HepG2 (cell line): Measurements from ENCODE around the gene TSHZ2. TPM values are rescaled to one million over a fixed set of nuclear protein-coding genes. Genes with fewer than 3 reads are reported as not detected.
A peak's percentile ranks its signal among the peaks of the same experiment; 100 is the strongest.

Source experiments
- AGO2 ChIP-seq: fragments of 200-400 bp; formaldehyde crosslinking; optimal IDR thresholded peaks from 2 replicates; pipeline ENCODE3; 2017; ENCODE audit warnings: mild to moderate bottlenecking, low read depth, low read length, moderate library complexity
- ARID2 ChIP-seq: sonication (generic); formaldehyde crosslinking; IDR thresholded peaks from 2 replicates; pipeline ENCODE4 v1.8.1; 2022; ENCODE audit warnings: mild to moderate bottlenecking, missing genetic modification reagents, borderline replicate concordance
- EP300 ChIP-seq, 3 experiments: sonication (generic) in 1 of 3; formaldehyde crosslinking in 1 of 3; IDR thresholded peaks; 2 replicates each; pipeline versions ENCODE4 v1.5.1 to v1.6.1; 2011 to 2020; ENCODE audit warnings: low read depth in 2 of 3, low read length in 2 of 3, borderline replicate concordance in 1 of 3, improper control_type of control experiment in 1 of 3, mild to moderate bottlenecking in 1 of 3, missing genetic modification reagents in 1 of 3, moderate library complexity in 1 of 3
- GPN1 ChIP-seq: sonication (generic); formaldehyde crosslinking; IDR thresholded peaks from 2 replicates; pipeline ENCODE4 v1.5.1; 2020; ENCODE audit warnings: missing genetic modification reagents, borderline replicate concordance
- HDAC6 ChIP-seq: fragments of 200-600 bp; sonication (generic); IDR thresholded peaks from 2 replicates; pipeline ENCODE4 v1.7.0; 2017; ENCODE audit warnings: mild to moderate bottlenecking, antibody characterized with exemption, low read length, low read depth
- HOXD1 ChIP-seq: sonication (generic); formaldehyde crosslinking; IDR thresholded peaks from 2 replicates; pipeline ENCODE4 v1.5.0; 2020; ENCODE audit warnings: missing genetic modification reagents
- NAIF1 ChIP-seq: sonication (generic); formaldehyde crosslinking; IDR thresholded peaks from 2 replicates; pipeline ENCODE4 v1.5.0; 2020; ENCODE audit warnings: mild to moderate bottlenecking, missing genetic modification reagents, borderline replicate concordance
- NCOA5 ChIP-seq: sonication (generic); formaldehyde crosslinking; IDR thresholded peaks from 2 replicates; pipeline ENCODE4 v1.4.0; 2020; ENCODE audit warnings: missing genetic modification reagents
- STAT5B ChIP-seq: sonication (generic); formaldehyde crosslinking; IDR thresholded peaks from 2 replicates; pipeline ENCODE4 v1.4.0; 2020; ENCODE audit warnings: missing genetic modification reagents
- ZBTB7A ChIP-seq: sonication (generic); formaldehyde crosslinking; IDR thresholded peaks from 2 replicates; pipeline ENCODE4 v1.8.0; 2022; ENCODE audit warnings: mild to moderate bottlenecking, missing genetic modification reagents
- ZFP1 ChIP-seq: IDR thresholded peaks from 2 replicates; pipeline ENCODE4 v1.6.1; 2016
- ZNF232 ChIP-seq: sonication (generic); formaldehyde crosslinking; IDR thresholded peaks from 2 replicates; pipeline ENCODE4 v1.4.0; 2020; ENCODE audit warnings: missing genetic modification reagents, borderline replicate concordance
- ZNF333 ChIP-seq: sonication (generic); formaldehyde crosslinking; IDR thresholded peaks from 2 replicates; pipeline ENCODE4 v1.4.0; 2020; ENCODE audit warnings: mild to moderate bottlenecking, missing genetic modification reagents, borderline replicate concordance
- ZNF33B ChIP-seq: sonication (generic); formaldehyde crosslinking; IDR thresholded peaks from 2 replicates; pipeline ENCODE4 v1.5.1; 2020; ENCODE audit warnings: mild to moderate bottlenecking, missing genetic modification reagents
- ZNF552 ChIP-seq: sonication (generic); formaldehyde crosslinking; IDR thresholded peaks from 2 replicates; pipeline ENCODE4 v1.9.0; 2022; ENCODE audit warnings: missing genetic modification reagents, mild to moderate bottlenecking, borderline replicate concordance
- ZNF749 ChIP-seq: sonication (generic); formaldehyde crosslinking; IDR thresholded peaks from 2 replicates; pipeline ENCODE4 v1.8.0; 2022; ENCODE audit warnings: mild to moderate bottlenecking, missing genetic modification reagents, moderate library complexity, borderline replicate concordance
- polyA plus RNA-seq, 8 experiments: library from polyadenylated mRNA; depleted of rRNA in 3 of 8; stranded (reverse) in 7 of 8; unstranded in 1 of 8; fragments of >200 nt; fragmentation: Illumina TruSeq in 4 of 8; extraction: Trizol in 4 of 8; gene quantifications; 2 replicates each; pipeline versions ENCODE4 v1.2.1 to v1.2.3, GENCODE V29; 2011 to 2016; ENCODE audit warnings: low read depth in 4 of 8, missing spikeins in 1 of 8, mixed read lengths in 1 of 8; ENCODE audit not compliant: insufficient read depth in 1 of 8
- total RNA-seq, 5 experiments: library from RNA; depleted of rRNA; stranded (reverse); fragments of >200 nt; fragmentation: Illumina TruSeq; extraction: Trizol; gene quantifications; 2 replicates each; pipeline ENCODE4 v1.2.3, GENCODE V29; 2016; ENCODE audit warnings: low read depth in 1 of 5
- TF ChIP-seq, protein P1 (sequence below): sonication (generic); formaldehyde crosslinking; IDR thresholded peaks from 2 replicates; pipeline ENCODE4 v1.5.0; 2020; ENCODE audit warnings: mild to moderate bottlenecking, missing genetic modification reagents
- TF ChIP-seq, protein P2 (sequence below): sonication (generic); formaldehyde crosslinking; IDR thresholded peaks from 2 replicates; pipeline ENCODE4 v1.9.0; 2021; ENCODE audit warnings: missing genetic modification reagents, borderline replicate concordance
- TF ChIP-seq, protein P3 (sequence below): sonication (generic); formaldehyde crosslinking; IDR thresholded peaks from 2 replicates; pipeline ENCODE4 v1.4.0; 2020; ENCODE audit warnings: missing genetic modification reagents
- TF ChIP-seq, protein P4 (sequence below): sonication (generic); formaldehyde crosslinking; conservative IDR thresholded peaks from 2 replicates; pipeline ENCODE4 v1.4.0; 2020; ENCODE audit warnings: missing genetic modification reagents
- TF ChIP-seq, protein P5 (sequence below): sonication (generic); formaldehyde crosslinking; IDR thresholded peaks from 2 replicates; pipeline ENCODE4 v1.4.0; 2020; ENCODE audit warnings: missing genetic modification reagents
- TF ChIP-seq, protein P6 (sequence below): sonication (generic); formaldehyde crosslinking; IDR thresholded peaks from 2 replicates; pipeline ENCODE4 v1.5.0; 2020; ENCODE audit warnings: mild to moderate bottlenecking, low read depth, missing genetic modification reagents, borderline replicate concordance

TSHZ2 gene
- total and polyA plus RNA-seq, 2 of the 13 experiments (the other 11 are each of a cell fraction or from before 2014, with no cell fraction given): 0.01 TPM; not detected in 1

DNA sequence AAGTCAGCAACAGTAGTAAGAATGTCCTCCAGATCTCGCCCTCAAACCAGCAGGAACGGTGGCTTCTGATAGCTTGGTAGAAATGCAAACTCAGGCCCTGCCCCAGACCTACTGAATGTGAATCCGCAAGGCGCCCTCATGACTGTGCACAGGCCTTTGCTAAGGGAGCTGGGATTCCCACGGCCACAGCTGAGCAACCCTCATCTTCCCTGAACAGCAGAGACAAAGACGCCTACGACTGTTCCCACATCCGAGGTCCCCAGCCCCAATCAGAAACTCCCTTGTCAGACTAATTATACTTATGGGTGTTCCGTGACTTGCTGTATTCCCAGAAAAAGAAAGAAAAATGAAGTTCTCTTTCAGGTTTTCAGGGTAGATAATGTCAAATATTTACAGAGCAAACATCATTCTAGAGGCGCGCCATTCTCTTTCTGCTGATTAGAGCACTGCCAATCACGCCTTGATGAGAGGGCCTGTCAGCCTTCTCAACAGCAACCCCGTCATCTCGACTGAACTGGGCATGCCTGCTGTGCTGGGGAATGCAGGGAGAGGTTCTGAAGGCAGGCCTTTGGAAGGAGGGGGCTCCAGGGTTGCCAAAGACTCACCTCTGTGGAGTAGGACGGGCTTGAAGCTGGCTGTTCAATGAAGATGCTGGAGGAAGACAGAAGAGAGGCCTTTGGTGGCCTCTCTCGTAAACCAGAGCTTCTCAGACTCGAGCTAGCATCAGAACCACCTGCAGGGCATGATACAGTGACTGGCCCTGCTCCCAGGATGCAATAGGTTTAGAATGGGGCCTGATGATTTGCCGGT, 541.5 kb downstream of the TSHZ2 start (continued):
- TF ChIP-seq ZNF333 (CRISPR knock-in tag) (no peak), NCOA5 (CRISPR knock-in tag) (no peak), GPN1 (no peak), ZBTB7A (0 out of 2 replicates have a peak, but pooled peaks have one; percentile 38), STAT5B (CRISPR knock-in tag) (no peak), ZNF33B (CRISPR knock-in tag) (no peak), EP300 (IDR thresholded peaks at IDR 0.05; ENCODE audit: low read depth in 2 of 2, low read length in 2 of 2) (0 out of 4 replicates have a peak, but pooled peaks of 1 of the 2 experiments have one; percentile 30), EP300 (CRISPR knock-in tag; IDR thresholded peaks at IDR 0.05; ENCODE audit: borderline replicate concordance) (no peak), HOXD1 (CRISPR knock-in tag) (no peak), ZFP1 (CRISPR knock-in tag) (no peak), AGO2 (no peak), NAIF1 (CRISPR knock-in tag) (no peak; the same call in 1 of the 2 replicates), ARID2 (0 out of 2 replicates have a peak, but pooled peaks have one; percentile 36), ZNF232 (CRISPR knock-in tag) (no peak), ZNF552 (CRISPR knock-in tag) (no peak), HDAC6 (no peak), ZNF749 (no peak)
- TF ChIP-seq, protein P1, sequence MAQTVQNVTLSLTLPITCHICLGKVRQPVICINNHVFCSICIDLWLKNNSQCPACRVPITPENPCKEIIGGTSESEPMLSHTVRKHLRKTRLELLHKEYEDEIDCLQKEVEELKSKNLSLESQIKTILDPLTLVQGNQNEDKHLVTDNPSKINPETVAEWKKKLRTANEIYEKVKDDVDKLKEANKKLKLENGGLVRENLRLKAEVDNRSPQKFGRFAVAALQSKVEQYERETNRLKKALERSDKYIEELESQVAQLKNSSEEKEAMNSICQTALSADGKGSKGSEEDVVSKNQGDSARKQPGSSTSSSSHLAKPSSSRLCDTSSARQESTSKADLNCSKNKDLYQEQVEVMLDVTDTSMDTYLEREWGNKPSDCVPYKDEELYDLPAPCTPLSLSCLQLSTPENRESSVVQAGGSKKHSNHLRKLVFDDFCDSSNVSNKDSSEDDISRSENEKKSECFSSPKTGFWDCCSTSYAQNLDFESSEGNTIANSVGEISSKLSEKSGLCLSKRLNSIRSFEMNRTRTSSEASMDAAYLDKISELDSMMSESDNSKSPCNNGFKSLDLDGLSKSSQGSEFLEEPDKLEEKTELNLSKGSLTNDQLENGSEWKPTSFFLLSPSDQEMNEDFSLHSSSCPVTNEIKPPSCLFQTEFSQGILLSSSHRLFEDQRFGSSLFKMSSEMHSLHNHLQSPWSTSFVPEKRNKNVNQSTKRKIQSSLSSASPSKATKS (CRISPR knock-in tag): no peak
- TF ChIP-seq, protein P2, sequence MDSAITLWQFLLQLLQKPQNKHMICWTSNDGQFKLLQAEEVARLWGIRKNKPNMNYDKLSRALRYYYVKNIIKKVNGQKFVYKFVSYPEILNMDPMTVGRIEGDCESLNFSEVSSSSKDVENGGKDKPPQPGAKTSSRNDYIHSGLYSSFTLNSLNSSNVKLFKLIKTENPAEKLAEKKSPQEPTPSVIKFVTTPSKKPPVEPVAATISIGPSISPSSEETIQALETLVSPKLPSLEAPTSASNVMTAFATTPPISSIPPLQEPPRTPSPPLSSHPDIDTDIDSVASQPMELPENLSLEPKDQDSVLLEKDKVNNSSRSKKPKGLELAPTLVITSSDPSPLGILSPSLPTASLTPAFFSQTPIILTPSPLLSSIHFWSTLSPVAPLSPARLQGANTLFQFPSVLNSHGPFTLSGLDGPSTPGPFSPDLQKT (CRISPR knock-in tag): no peak
- TF ChIP-seq, protein P3, sequence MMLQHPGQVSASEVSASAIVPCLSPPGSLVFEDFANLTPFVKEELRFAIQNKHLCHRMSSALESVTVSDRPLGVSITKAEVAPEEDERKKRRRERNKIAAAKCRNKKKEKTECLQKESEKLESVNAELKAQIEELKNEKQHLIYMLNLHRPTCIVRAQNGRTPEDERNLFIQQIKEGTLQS (CRISPR knock-in tag): no peak
- TF ChIP-seq, protein P4, sequence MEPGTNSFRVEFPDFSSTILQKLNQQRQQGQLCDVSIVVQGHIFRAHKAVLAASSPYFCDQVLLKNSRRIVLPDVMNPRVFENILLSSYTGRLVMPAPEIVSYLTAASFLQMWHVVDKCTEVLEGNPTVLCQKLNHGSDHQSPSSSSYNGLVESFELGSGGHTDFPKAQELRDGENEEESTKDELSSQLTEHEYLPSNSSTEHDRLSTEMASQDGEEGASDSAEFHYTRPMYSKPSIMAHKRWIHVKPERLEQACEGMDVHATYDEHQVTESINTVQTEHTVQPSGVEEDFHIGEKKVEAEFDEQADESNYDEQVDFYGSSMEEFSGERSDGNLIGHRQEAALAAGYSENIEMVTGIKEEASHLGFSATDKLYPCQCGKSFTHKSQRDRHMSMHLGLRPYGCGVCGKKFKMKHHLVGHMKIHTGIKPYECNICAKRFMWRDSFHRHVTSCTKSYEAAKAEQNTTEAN (CRISPR knock-in tag): no peak
- TF ChIP-seq, protein P5, sequence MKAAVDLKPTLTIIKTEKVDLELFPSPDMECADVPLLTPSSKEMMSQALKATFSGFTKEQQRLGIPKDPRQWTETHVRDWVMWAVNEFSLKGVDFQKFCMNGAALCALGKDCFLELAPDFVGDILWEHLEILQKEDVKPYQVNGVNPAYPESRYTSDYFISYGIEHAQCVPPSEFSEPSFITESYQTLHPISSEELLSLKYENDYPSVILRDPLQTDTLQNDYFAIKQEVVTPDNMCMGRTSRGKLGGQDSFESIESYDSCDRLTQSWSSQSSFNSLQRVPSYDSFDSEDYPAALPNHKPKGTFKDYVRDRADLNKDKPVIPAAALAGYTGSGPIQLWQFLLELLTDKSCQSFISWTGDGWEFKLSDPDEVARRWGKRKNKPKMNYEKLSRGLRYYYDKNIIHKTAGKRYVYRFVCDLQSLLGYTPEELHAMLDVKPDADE (CRISPR knock-in tag): no peak
- TF ChIP-seq, protein P6, sequence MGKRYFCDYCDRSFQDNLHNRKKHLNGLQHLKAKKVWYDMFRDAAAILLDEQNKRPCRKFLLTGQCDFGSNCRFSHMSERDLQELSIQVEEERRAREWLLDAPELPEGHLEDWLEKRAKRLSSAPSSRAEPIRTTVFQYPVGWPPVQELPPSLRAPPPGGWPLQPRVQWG (CRISPR knock-in tag): no peak
